HEK293 (cell line): ENCODE data around the gene TPM4.

Experiments
- CTCF ChIA-PET: fragments of 350-600 bp; formaldehyde crosslinking; extraction: SDS; loops from one replicate; lab custom pipeline; 2021; ENCODE audit warnings: antibody characterized with exemption; lab: Yijun Ruan, JAX
- POLR2A ChIA-PET: fragments of 300-600 bp; formaldehyde crosslinking; extraction: SDS; loops from one replicate; lab custom pipeline; 2020; ENCODE audit warnings: antibody characterized with exemption, inconsistent platforms; lab: Yijun Ruan, JAX
- H3K27ac ChIP-seq: fragments of 200-500 bp; sonication (Bioruptor generic); 2 replicates; pipeline ENCODE4 v1.5.1; 2014; ENCODE audit warnings: low read depth, low read length, control low read depth, inconsistent platforms; ENCODE audit errors: extremely low read depth
- H3K36me3 ChIP-seq, 2 experiments: fragments of 200-500 bp in 1 of 2; sonication (Bioruptor generic) in 1 of 2; 1 replicate in 1 of 2; 2 replicates in 1 of 2; pipeline ENCODE4 v1.5.1; 2014 to 2017; ENCODE audit warnings: inconsistent platforms in 2 of 2, low read length in 2 of 2; ENCODE audit not compliant: control insufficient read depth in 2 of 2, insufficient read depth in 1 of 2
- H3K4me1 ChIP-seq: fragments of 200-500 bp; sonication (Bioruptor generic); 2 replicates; pipeline ENCODE4 v1.5.1; 2014; ENCODE audit warnings: mild to moderate bottlenecking, low read length, inconsistent platforms; ENCODE audit not compliant: control insufficient read depth, insufficient read depth
- H3K4me3 ChIP-seq: 2 replicates; pipeline ENCODE4 v1.5.1; 2011; ENCODE audit warnings: low read depth, mild to moderate bottlenecking, control low read depth, low read length, moderate library complexity
- H3K9me3 ChIP-seq: fragments of 200-500 bp; sonication (Bioruptor generic); 2 replicates; pipeline ENCODE4 v1.5.1; 2014; ENCODE audit warnings: low read depth, low read length, inconsistent platforms; ENCODE audit not compliant: control insufficient read depth, insufficient read depth
- MYNN ChIP-seq: fragments of 450-650 bp; formaldehyde crosslinking; IDR thresholded peaks from 2 replicates; pipeline ENCODE4 v1.5.1; 2016; ENCODE audit warnings: missing biosample characterization, missing genetic modification characterization, borderline replicate concordance
- PRDM1 ChIP-seq: fragments of 450-650 bp; formaldehyde crosslinking; IDR thresholded peaks from 2 replicates; pipeline ENCODE4; 2016; ENCODE audit warnings: missing biosample characterization, missing genetic modification characterization
- ZEB2 ChIP-seq: fragments of 450-650 bp; formaldehyde crosslinking; IDR thresholded peaks from 2 replicates; pipeline ENCODE4 v1.5.1; 2016; ENCODE audit warnings: missing biosample characterization, missing genetic modification characterization
- ZFP37 ChIP-seq: fragments of 450-650 bp; formaldehyde crosslinking; IDR thresholded peaks from 2 replicates; pipeline ENCODE4 v1.5.1; 2016; ENCODE audit warnings: missing biosample characterization, missing genetic modification characterization
- ZNF157 ChIP-seq: fragments of 450-650 bp; formaldehyde crosslinking; IDR thresholded peaks from 2 replicates; pipeline ENCODE4 v1.5.1; 2016; ENCODE audit warnings: missing biosample characterization, missing genetic modification characterization
- ZNF174 ChIP-seq: fragments of 450-650 bp; formaldehyde crosslinking; IDR thresholded peaks from 2 replicates; pipeline ENCODE4 v1.5.0; 2017; ENCODE audit warnings: missing biosample characterization, mild to moderate bottlenecking, missing genetic modification characterization
- ZNF274 ChIP-seq, 2 experiments: fragments of 200-500 bp in 1 of 2; fragments of 450-650 bp in 1 of 2; sonication (Bioruptor generic) in 1 of 2; formaldehyde crosslinking in 1 of 2; IDR thresholded peaks; 2 replicates each; pipeline versions ENCODE4 v1.5.1 to v1.6.1; 2014 to 2016; ENCODE audit warnings: borderline replicate concordance in 1 of 2, inconsistent platforms in 1 of 2, low read length in 1 of 2, missing biosample characterization in 1 of 2, missing genetic modification characterization in 1 of 2
- ZNF701 ChIP-seq: fragments of 450-650 bp; formaldehyde crosslinking; IDR thresholded peaks from 2 replicates; pipeline ENCODE4 v1.5.1; 2016; ENCODE audit warnings: missing biosample characterization, missing genetic modification characterization
- TF ChIP-seq, protein P1 (sequence below): fragments of 450-650 bp; formaldehyde crosslinking; IDR thresholded peaks from 2 replicates; pipeline ENCODE4 v1.5.1; 2016; ENCODE audit warnings: missing biosample characterization, missing genetic modification characterization
- TF ChIP-seq, protein P2 (sequence below): fragments of 450-650 bp; formaldehyde crosslinking; IDR thresholded peaks from 2 replicates; pipeline ENCODE4 v1.5.1; 2016; ENCODE audit warnings: missing biosample characterization, missing genetic modification characterization
- TF ChIP-seq, protein P3 (sequence below): fragments of 450-650 bp; formaldehyde crosslinking; IDR thresholded peaks from 2 replicates; pipeline ENCODE4 v1.5.1; 2016; ENCODE audit warnings: missing biosample characterization, missing genetic modification characterization
- TF ChIP-seq, protein P4 (sequence below): fragments of 450-650 bp; formaldehyde crosslinking; IDR thresholded peaks from 2 replicates; pipeline ENCODE4 v1.5.1; 2016; ENCODE audit warnings: missing biosample characterization, missing genetic modification characterization, borderline replicate concordance
- TF ChIP-seq, protein P5 (sequence below): fragments of 450-650 bp; formaldehyde crosslinking; IDR thresholded peaks from 2 replicates; pipeline ENCODE4 v1.5.1; 2017; ENCODE audit warnings: missing biosample characterization, mild to moderate bottlenecking, missing genetic modification characterization, moderate library complexity

TPM4 gene

DNA sequence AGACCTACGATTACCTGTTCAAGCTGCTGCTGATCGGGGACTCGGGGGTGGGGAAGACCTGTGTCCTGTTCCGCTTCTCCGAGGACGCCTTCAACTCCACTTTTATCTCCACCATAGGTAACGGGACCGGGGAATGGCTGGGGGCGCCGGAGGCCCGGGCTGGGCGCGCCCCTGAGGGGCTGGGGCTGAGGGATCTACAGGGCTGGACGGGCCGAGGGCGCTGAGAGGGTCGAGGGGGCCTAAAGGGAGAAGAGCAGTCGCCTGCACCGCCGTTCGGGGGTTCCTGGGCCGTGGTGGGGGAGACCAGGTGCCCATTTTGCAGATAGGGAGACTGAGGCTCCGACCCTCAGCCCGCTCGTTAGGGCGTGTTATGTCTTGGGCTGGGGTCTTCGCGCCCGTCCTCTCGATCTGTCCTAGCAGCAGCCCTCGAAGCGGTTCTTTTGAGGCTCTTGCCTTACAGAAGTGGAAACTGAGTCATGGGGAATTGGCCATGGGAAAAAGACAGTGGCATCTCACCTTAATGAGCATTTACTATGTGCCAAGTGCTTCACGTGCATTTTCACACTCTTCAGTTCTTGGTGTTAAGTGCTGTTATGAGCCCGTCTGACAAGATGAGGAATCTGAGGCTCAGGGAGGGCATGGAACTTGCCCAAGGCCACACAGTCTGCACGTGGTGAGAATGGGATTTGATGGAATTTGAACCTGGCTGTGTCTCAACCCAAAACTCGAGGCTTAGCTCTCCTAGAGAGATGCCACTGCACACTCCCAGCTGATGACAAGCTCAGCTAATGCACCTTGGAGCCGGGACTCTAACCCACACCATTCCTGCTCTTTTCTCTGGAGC lies 35.8 kb downstream of the TPM4 start (continued):
- TF ChIP-seq, protein P1, sequence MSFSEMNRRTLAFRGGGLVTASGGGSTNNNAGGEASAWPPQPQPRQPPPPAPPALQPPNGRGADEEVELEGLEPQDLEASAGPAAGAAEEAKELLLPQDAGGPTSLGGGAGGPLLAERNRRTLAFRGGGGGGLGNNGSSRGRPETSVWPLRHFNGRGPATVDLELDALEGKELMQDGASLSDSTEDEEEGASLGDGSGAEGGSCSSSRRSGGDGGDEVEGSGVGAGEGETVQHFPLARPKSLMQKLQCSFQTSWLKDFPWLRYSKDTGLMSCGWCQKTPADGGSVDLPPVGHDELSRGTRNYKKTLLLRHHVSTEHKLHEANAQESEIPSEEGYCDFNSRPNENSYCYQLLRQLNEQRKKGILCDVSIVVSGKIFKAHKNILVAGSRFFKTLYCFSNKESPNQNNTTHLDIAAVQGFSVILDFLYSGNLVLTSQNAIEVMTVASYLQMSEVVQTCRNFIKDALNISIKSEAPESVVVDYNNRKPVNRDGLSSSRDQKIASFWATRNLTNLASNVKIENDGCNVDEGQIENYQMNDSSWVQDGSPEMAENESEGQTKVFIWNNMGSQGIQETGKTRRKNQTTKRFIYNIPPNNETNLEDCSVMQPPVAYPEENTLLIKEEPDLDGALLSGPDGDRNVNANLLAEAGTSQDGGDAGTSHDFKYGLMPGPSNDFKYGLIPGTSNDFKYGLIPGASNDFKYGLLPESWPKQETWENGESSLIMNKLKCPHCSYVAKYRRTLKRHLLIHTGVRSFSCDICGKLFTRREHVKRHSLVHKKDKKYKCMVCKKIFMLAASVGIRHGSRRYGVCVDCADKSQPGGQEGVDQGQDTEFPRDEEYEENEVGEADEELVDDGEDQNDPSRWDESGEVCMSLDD = 0 out of 2 replicates have a peak, but pooled peaks have one; percentile 13
- TF ChIP-seq, protein P2, sequence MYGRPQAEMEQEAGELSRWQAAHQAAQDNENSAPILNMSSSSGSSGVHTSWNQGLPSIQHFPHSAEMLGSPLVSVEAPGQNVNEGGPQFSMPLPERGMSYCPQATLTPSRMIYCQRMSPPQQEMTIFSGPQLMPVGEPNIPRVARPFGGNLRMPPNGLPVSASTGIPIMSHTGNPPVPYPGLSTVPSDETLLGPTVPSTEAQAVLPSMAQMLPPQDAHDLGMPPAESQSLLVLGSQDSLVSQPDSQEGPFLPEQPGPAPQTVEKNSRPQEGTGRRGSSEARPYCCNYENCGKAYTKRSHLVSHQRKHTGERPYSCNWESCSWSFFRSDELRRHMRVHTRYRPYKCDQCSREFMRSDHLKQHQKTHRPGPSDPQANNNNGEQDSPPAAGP (tag by site-specific recombination) = peak; percentile 38; the same call in 1 of the 2 replicates
- peak; percentile 62; the same call in 1 of the 2 replicates for TF ChIP-seq ZFP37
- peak; percentile 30; the same call in 1 of the 2 replicates for TF ChIP-seq ZEB2 (tag by site-specific recombination)
- TF ChIP-seq, protein P3, sequence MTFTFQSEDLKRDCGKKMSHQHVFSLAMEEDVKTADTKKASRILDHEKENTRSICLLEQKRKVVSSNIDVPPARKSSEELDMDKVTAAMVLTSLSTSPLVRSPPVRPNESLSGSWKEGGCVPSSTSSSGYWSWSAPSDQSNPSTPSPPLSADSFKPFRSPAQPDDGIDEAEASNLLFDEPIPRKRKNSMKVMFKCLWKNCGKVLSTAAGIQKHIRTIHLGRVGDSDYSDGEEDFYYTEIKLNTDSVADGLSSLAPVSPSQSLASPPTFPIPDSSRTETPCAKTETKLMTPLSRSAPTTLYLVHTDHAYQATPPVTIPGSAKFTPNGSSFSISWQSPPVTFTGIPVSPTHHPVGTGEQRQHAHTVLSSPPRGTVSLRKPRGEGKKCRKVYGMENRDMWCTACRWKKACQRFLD = no peak
- no peak for TF ChIP-seq ZNF701 (tag by site-specific recombination)

DNA sequence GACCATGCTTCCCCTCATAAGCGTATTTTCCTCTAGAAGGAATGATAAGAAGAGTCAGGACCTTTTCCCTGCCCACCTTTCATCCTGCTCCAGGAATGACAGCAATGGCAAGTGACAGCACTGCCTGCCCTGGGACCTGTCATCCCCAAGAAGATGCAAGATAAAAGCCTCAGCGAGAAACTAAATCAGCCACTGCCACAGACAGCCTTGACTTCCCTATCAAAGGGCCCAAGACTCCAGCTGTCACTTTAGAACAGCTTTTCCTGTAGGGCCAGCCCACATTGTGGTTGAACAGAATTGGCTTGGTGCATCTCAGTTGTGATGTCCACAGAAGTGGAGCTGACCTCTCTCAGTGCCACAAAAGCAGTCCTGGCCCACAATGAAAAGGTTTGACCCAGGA lies 36.5 kb downstream of the TPM4 start:
- Histone ChIP-seq H3K4me3 (peak overlapping the region; percentile 98), H3K9me3 (no peaks in the 10 kb centered on the region), H3K27ac (no peak overlapping the region; the same call in 1 of the 2 replicates), H3K36me3 (peaks cover 3 to 26% of the 10 kb centered on the region in 2 experiments; a peak in 2 of 3 replicates), H3K4me1 (peaks cover 4% of the 10 kb centered on the region; the same call in 1 of the 2 replicates)
- ChIA-PET CTCF (interaction anchor here (0.7 to 1.4 kb wide), 3 partner anchors 21 to 71 kb away, joined by 3 to 5 read pairs (median 4); no protein-coding TSS in a partner anchor), POLR2A (interaction anchor here (0.6 kb wide), 1 partner anchor 85 kb away, joined by 3 read pairs; the partner anchor contains the start of gene AP1M1)
- TF ChIP-seq ZNF274 (IDR thresholded peaks at IDR 0.05; ENCODE audit: low read length) = no peak
- TF ChIP-seq ZNF274 (tag by site-specific recombination; IDR thresholded peaks at IDR 0.05; ENCODE audit: borderline replicate concordance) = no peak
- TF ChIP-seq, protein P4, sequence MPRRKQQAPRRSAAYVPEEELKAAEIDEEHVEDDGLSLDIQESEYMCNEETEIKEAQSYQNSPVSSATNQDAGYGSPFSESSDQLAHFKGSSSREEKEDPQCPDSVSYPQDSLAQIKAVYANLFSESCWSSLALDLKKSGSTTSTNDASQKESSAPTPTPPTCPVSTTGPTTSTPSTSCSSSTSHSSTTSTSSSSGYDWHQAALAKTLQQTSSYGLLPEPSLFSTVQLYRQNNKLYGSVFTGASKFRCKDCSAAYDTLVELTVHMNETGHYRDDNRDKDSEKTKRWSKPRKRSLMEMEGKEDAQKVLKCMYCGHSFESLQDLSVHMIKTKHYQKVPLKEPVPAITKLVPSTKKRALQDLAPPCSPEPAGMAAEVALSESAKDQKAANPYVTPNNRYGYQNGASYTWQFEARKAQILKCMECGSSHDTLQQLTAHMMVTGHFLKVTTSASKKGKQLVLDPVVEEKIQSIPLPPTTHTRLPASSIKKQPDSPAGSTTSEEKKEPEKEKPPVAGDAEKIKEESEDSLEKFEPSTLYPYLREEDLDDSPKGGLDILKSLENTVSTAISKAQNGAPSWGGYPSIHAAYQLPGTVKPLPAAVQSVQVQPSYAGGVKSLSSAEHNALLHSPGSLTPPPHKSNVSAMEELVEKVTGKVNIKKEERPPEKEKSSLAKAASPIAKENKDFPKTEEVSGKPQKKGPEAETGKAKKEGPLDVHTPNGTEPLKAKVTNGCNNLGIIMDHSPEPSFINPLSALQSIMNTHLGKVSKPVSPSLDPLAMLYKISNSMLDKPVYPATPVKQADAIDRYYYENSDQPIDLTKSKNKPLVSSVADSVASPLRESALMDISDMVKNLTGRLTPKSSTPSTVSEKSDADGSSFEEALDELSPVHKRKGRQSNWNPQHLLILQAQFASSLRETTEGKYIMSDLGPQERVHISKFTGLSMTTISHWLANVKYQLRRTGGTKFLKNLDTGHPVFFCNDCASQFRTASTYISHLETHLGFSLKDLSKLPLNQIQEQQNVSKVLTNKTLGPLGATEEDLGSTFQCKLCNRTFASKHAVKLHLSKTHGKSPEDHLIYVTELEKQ (tag by site-specific recombination) = no peak
- TF ChIP-seq ZNF174 = no peak
- TF ChIP-seq, protein P5, sequence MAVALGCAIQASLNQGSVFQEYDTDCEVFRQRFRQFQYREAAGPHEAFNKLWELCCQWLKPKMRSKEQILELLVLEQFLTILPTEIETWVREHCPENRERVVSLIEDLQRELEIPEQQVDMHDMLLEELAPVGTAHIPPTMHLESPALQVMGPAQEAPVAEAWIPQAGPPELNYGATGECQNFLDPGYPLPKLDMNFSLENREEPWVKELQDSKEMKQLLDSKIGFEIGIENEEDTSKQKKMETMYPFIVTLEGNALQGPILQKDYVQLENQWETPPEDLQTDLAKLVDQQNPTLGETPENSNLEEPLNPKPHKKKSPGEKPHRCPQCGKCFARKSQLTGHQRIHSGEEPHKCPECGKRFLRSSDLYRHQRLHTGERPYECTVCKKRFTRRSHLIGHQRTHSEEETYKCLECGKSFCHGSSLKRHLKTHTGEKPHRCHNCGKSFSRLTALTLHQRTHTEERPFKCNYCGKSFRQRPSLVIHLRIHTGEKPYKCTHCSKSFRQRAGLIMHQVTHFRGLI (tag by site-specific recombination) = no peak
- TF ChIP-seq MYNN (tag by site-specific recombination) = no peak
- TF ChIP-seq PRDM1 (tag by site-specific recombination) = no peak
- no peak for TF ChIP-seq ZNF157 (tag by site-specific recombination)
